GOT3 (cell line): ENCODE results near the gene AMER2.
"Not testable (repeated sequence)": the region's sequence is repeated elsewhere in the genome, so short reads cannot be mapped to it uniquely, and the experiment has no call there.

Experiments used
- DNase-seq: peaks from one replicate; lab custom pipeline; 2025; ENCODE audit warnings: mixed read lengths; lab: John Stamatoyannopoulos, UW

AMER2 gene

DNA sequence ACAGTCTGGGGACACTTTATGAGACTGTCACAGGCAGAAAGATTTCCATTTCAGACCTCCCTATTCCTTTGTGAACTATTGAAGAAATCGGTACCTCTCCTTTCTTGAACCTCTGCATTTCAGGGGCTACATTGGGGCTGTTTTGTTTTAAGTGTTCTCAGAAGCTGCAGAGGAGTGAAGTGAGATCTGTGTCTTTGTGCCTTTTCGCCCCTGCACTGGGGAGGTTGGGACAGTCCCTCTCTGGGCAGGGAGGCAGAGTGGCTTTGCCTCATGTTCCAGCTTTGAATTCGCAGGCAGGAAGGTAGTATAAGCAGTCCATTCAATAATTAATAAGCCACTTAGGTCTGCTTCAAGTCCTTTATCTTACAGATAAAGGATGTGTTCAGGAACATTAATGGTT is 9.5 kb upstream of the AMER2 start:
- DNase-seq, result no peak

DNA sequence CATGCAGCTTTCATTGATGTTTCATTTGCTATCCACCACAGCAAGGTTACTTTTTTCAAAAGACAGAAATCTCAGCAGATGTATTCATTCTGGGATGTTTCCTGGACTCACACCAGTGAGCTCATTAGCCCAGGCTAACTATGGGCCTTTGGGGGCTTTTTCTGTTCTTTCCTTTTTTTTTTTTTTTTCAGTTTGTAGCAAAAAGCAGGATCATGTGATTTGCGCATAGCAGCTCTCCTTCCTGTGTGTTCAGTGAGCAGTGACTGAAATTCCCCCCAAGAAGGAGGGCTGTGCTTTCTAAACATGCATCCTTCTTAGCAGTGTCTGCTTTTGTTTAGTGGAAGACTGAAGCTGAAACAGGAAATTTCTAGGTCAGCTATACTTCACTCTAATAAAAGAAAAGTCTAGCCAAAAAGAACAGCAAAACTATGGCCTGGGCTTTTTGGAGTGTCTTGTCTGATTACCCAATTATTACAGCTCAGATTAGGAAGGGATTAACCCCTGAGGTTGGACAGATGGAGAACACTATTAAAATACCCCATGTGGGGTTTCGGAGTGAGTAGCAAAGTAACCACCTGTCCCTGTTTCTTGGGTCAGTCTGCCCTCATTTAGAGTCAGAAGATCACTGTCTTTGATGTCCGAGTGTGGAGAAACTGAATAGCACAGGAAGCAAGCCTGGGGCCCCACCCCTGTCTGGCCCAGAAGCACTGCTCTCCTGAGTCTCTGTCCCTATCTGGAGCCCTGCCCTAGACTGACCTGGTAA is 8.9 kb upstream of the AMER2 start:
- DNase-seq, result no peak

DNA sequence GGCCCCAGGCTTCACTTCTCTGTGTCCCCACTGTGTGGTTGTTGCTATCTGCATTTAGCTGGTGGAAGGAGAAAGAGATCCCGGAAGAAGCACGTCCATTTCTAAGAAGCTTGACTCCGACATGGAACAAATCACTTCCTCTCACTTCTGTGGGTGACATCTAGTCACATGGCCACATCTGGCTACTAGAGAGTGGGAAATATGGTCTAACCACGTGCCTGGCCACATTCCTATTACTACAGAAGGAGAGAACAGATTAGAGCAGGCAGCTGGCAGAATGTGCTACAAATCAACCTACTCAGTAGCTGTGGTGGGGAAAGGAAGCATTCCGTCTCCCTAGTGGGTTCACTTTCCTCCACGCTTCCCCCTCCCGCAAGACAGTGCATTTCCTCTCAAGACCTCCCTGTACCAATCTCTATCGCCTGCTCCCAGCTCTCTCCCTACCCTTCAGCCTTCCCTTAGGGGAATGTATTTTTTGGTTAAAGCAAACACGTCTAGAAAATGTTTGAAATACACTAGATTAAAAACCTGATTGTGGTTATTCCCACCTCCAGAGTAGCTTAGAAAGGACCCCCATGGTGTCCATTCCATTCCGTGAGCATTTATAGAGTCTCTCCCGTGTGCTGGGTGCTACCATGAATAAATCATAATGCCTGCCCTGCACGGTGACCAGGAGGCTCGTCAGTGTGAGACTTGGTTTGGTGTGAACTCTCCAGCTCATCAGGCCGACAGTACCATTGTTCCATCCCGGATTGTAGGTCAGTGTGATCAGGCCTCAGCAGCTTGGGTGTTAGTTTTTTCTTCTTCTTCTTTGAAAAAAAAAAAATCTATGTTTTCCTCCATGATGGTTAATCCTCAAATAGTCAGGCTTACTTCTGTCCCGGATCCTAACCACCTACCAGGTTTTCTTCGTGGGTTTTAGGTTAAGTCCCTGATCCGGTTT is 8.0 kb upstream of the AMER2 start:
- DNase-seq, result no peak

DNA sequence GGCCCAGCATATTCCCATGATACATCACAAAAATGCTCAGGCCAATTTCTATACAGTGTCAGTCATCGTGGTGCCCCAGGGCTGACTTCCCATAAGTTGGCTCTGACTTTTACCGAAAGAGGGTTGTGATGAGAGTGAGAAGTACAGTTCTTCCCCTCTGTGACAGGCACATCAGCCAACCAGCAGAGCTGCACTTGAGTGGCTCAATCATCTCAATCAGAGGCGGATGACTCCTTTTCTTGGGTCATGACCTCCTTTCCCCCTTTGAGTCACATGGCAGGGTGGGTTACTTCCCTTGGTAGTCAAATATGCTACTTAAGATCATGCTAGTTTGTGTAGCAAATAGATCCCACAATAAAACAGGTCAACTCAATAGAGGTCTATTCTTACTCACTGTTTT is 6.9 kb upstream of the AMER2 start:
- no peak for DNase-seq

DNA sequence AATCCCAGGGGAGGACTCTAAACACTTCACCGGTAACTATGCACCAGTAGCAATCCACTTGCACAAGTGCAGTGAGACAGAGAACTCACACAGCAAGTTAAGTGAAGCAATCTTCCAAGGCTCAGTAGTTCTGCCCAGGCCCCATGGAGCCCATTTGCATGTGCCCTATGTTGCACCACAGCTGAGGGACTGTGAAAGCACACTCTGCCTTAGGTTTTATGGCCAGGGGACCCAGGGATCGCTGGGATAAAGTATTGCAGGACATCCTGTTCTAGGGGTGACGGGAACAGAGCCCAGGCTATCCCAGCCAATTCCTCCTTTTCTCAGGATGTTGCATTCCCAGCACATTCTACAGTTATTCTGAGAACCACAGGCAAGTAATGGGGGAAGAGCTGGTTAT is 6.0 kb upstream of the AMER2 start:
- no peak for DNase-seq

DNA sequence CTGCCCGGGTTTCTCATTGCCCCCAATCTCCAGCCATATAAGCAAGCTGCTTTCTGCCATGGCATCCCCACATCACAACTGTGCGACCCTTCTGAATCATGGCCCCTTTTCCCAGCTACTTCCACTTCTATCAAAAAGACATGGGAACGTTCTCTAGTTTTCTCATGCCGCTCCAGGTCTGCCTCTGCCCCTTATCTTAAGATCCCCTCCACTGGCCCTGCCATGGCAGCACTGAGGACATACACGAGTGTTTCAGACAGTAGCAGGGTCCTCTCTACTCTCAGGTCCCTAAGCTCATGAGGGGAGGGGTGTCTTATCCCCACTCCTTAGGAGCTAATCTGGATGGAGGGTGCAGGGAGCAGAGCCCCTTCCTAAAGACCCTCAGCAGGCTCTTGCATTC is 5.5 kb upstream of the AMER2 start:
- DNase-seq, result no peak

DNA sequence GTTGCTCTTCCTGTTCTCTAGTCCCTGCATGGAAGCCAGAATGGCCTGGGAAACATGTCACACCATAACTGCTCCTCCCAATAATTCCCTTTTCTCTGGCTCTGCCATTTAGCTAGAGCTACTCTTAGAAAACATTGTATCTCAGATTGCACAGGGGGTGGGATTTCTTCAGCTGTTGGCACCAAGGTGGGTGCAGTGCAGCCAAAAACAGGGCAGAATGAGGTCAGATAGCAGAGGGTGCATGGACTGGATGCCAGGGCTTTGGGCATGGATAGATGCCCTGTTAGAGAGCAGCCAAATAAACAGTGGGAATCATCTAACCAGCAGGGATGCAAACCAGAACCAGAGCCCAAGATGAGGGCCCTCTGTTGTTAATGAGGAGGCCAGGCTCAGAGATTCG is 4.9 kb upstream of the AMER2 start:
- no peak for DNase-seq

DNA sequence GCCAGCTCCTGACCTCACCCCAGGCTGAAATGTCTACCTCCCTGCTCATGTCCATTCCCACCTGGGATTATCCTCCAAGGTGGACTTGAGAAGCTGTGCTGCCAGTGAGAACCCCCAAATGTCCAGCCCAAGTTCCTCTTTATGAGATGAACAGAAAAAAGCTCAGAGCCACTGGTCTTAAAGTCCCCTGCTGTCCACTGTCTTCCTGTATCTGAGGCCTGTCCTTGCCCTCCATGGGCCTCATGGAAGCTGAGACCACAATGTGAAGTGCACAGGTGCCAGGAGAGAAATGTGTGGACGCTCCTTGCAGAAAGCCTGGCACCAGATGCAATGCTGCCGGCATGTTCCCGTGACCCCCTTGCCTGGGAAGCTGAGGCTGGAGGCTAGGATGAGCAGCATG is 3.3 kb upstream of the AMER2 start:
- DNase-seq, result no peak

DNA sequence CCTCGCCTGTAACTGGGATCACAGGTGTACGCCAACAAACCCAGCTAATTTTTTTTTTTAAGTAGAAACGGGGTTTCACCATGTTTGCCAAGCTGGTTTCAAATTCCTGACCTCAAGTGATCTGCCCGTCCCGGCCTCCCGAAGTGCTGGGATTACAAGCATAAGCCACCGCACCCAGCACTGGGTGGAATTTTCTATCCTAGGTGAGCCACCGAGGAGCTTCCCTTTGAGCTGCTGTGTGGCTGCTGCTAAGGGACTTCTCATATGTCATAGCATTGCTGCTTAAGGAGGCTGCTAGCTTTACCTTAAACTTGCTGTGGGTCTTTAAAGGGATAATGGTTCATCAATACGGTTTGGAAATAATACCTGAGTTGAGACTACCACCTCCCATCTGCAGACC is 2.9 kb upstream of the AMER2 start:
- no peak for DNase-seq

DNA sequence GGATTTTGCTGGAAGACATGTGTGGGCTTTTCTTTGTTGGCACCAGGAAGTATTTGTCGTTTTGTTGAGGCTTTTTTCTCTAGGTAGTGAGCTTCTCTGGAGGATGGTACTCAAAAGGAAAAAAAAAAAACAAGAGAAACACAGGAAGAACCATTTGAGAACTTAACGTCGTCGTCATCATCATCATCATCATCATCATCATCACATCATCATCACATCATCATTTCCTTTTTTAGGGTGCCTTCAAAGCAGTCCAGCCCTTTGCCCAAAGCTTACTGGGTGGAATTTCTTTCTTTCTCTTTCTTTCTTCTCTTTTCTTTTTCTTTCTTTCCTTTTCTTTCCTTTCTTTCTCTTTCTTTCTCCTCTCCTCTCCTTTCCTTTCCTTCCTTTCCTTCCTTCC is 2.2 kb upstream of the AMER2 start:
- DNase-seq, result no peak

DNA sequence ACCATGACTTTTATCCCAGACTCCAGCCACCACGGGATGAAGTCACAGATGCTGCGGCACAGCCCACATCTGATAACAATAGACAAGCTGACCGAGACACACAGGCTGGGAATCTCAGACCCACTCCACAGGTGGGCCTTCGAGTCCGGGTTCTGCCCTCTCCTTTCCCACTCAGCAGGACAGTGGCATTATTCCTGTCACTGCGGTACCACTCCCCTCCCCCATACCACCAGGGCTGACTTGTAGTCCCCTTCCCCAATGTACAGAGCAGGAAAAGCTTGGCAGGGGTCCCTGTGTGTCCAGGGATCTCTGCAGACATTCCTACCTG is 179 bp upstream of the AMER2 start:
- DNase-seq, result no peak

DNA sequence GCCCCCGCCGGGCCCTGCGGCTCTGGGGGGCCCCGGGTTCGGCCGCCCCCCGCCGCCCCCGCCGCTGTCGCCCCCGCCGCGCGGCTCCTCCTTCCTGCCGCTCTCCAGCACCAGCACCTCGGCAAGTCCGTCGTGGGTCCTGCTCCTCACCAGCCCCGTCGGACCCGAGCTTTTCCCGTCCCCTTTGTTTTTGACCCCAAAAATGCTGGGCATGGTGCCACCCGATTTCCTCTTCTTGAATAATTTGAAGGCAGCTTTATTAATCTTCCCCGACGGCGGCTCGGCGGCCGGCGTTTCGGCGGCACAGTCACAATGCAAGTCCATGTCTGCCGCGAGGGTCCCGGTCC is 945 bp downstream of the AMER2 start:
- DNase-seq, result no peak

DNA sequence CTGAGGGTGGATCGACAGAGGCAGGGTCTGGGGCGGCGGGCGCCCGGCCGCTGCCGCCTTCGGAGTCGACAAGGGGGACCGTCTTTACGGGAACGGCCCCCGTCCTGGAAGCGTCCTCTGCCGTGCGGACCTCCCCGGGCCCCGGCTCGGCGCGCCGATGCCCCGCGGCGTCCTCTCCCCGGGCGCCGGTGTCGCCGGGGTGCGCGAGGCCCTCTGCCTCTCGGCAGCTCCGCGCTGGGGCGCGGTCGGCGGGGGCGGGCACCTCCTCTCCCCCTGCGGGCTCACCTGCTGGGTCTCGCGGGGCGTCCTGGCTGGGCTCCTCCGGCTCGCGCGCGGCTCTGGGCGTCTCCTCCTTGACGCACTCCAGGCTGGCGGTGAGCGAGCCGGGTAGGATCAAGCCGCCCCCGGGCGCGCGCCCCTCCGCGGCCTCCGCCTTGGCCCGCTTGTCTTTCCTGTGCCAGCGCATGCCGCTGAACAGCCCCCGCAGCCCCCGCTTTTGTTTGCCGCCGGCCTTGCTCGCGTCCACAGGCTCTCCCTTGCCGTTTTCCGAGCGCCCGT is 1.5 kb downstream of the AMER2 start:
- no peak for DNase-seq

DNA sequence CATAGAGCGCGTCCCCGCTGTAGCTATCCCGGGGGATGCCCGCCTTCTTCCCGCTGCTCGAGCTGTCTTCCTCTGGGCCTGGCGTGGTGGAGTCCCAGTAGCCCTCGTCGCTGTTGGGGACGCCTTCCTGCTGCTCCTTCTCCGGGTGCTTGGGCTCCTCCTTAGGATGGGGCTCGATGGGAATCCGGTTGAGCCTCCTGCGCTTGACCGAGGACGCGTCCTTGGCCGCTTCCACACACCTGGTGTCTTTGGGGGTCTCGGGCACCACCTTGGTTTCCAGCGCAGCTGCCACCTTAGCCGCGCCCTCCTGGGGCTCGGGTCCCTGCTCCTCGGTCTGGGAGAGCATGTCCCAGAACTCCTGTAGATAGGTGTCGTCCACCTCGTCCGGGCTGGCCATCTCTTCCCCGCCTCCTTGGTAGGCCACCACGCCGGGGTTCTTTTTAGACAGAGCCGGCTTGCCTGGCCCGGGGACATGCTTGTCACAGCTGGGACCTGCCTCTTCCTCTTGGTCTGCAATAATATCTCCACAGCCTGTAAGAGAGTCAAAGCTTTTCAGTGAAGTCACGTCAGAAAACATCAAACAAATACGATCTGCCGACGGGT is 2.0 kb downstream of the AMER2 start:
- DNase-seq, result no peak

DNA sequence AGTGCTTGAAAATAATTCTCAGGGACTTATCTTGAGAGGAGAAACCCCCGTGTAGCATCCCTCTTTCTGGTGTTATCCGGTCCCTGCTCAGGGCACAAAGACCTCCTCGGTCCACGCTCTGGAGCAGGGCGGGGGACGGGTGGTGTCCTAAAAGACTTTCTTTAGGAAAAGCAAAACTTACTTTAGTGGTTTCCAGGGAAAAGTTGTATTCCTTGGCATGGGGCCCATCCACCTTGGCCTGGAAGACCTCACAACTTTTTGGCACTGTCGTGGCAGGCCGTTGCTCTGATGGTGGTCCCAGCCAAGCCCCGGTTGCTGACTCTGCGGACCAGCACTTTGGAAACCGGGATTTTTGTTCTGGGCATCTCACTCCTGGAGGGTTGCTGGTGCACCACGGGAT is 2.7 kb downstream of the AMER2 start:
- no peak for DNase-seq

DNA sequence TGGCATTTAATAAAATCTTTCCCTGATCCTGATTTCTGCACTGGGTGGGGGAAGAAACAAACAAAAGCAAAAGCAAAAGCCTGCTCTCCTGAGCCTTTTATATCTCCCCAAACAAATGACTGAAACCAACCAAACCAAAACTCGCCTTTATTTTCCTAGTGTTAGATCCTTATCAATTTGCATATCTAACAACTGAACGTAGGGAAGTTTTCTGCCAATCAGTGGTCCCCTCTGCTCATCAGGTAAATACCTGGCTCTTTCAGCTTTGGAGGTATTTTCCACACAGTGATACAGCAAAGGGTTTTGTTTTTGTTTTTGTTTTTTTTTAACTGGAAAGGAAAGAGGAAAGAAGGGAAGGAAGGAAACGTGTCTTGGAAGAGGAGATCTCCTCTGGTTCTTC is 3.3 kb downstream of the AMER2 start:
- DNase-seq, result no peak

DNA sequence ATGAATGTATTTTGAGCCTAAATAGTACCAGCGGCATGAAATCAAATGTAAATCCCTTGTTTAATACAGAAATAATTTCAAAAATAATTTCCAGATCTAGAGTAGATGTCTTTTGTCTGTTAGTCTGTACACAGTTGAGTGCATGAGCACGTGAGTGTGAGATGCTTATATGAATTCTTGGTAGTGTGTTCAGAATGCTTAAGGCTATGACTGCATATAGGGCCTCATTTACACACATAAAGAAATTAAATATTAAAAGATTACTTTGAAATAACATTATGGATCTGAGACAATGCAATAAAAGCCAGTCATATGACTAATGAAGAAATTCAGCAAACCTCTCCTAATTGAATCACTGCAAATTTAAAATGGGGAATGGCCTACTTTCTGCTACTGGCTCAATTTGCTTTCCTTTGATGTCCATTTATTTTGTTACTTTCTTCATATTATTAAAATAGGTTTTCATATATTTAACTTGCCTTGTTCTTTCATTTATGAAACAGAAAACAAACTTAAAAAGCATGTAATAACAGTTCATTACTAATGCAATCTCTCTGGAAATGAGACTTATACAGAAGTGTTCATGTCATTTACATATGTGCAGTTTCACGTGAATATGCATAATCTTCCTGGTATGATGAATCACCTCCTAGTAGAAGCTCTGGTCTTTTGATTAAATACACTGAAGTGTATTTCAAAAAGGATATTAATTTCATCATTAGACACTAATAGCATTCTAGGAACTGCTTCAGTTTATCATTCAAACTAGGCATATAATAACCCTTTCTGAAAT is 4.5 kb downstream of the AMER2 start:
- DNase-seq, result no peak

DNA sequence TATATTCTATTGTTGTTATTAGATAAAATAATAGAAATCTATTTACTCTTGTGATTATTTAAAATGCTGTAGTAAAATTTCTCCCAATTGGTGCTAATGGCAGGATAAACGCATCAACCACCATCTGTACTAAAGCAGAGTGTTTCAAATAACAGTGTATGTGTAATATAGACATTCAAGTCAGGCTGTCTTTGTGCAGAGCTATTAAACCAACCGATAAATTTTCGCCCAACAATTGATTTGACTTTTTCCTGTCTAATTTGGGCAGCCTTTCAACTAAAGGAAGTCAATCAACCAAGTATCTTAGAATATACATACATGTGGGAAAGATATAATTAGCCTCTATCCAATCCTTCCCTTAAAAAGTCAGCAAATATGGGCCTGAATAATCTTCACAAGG is 5.8 kb downstream of the AMER2 start:
- DNase-seq, result no peak

DNA sequence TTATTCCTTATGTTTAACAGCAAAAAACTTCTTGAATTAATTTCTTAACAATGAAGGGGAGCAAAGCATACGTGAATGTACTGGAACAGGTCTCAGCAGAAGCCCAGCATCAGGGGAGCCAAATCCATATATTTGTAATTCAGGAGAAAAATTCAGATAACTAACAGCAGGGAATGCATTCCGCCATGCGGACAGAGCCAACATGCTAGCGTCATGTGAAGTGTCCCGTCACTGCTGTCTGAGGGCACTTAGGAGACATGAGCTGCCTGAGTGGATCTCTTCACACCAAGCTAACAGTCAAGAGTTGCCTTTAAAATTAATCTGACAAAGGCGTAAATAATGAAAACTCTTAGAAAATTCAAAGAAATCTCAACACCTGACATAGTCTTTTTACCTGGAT is 6.4 kb downstream of the AMER2 start:
- DNase-seq, result no peak

DNA sequence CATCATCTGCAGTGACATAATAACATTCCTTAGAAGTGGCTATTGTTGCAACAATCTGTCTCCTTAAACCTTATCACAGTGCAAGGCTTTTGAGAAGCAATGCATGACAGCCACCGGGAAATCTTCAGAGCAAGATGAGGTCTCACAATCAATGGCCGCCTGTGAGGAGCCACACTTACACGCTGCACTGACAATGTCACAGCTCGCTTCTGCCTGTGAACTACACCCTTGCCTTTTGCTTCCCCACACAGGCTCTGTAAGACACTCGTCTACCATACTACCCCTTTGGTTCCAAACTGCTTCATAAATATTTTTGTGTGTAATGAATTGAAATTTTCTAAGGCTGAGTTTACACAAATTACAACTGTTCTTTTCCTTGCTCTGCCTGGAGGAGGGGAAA is 6.9 kb downstream of the AMER2 start:
- DNase-seq, result not testable (repeated sequence)

DNA sequence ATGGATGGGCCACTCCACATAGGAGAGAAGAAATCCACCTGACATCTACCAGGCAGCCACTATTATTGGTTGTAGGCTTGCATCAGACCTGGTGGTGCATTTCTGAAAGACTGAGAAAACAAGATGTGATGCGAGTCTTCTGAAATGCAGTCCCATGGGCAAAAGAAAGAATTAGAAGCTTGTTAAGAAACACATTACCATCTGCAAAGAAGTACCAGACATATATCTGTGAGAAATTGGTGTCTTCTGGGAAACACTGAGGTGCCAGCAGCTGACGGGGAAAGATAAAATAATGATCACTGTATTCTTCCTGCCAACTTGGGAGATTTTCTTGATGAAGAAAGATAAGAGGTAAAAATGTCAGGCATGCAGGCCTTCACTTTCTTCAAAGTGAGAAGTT is 14.4 kb downstream of the AMER2 start:
- DNase-seq, result no peak

DNA sequence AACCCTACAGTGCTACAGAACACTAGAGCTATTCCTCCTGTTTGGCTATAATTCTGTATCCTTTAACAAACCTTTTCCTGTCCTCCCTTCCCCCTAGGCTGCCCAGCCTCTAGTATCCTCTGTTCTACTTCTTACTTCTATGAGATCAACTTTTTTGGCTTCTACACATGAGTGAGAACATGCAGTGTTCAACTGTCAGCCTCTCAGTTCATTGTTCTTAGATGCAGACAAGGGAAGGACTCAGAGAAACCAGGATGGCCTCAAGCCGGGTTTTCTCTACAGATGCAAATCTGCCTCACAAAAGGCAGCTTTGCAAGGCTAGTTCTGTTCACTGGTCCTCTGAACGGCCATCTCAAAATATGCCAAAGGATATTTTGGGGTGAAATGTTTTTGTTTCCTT is 18.4 kb downstream of the AMER2 start:
- no peak for DNase-seq
